ENCODE results near the gene LHFPL2.

Gene LHFPL2

GRCh38 chr5:78549043-78549442 is 99.5 kb downstream of the LHFPL2 start:
- no peak overlapping the region for H3K9ac ChIP-seq
- H3K36me3 ChIP-seq (ENCODE audit: control insufficient read depth, insufficient read depth, low read length): no peaks in the 10 kb centered on the region
- TF ChIP-seq, protein P1, sequence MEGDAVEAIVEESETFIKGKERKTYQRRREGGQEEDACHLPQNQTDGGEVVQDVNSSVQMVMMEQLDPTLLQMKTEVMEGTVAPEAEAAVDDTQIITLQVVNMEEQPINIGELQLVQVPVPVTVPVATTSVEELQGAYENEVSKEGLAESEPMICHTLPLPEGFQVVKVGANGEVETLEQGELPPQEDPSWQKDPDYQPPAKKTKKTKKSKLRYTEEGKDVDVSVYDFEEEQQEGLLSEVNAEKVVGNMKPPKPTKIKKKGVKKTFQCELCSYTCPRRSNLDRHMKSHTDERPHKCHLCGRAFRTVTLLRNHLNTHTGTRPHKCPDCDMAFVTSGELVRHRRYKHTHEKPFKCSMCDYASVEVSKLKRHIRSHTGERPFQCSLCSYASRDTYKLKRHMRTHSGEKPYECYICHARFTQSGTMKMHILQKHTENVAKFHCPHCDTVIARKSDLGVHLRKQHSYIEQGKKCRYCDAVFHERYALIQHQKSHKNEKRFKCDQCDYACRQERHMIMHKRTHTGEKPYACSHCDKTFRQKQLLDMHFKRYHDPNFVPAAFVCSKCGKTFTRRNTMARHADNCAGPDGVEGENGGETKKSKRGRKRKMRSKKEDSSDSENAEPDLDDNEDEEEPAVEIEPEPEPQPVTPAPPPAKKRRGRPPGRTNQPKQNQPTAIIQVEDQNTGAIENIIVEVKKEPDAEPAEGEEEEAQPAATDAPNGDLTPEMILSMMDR (IDR thresholded peaks at IDR 0.05): no peak
- H2AFZ ChIP-seq: no peak overlapping the region
- peaks cover 4% of the 10 kb centered on the region for H3K4me1 ChIP-seq
- no peak overlapping the region for H3K27ac ChIP-seq
- no peak overlapping the region for H3K4me3 ChIP-seq (ENCODE audit: low read depth, low read length)
- H3K4me2 ChIP-seq (ENCODE audit: low read length): no peak overlapping the region
- H3K9me3 ChIP-seq (ENCODE audit: control insufficient read depth, low read length): no peaks in the 10 kb centered on the region
- no peaks in the 10 kb centered on the region for H3K79me2 ChIP-seq
- no peaks in the 10 kb centered on the region for H3K27me3 ChIP-seq (ENCODE audit: control insufficient read depth, insufficient read depth, low read length)

GRCh38 chr5:78547731-78548615 is 100.6 kb downstream of the LHFPL2 start:
- no peak overlapping the region for H3K4me3 ChIP-seq (ENCODE audit: low read depth, low read length)
- no peaks in the 10 kb centered on the region for H3K9me3 ChIP-seq (ENCODE audit: control insufficient read depth, low read length)
- no peaks in the 10 kb centered on the region for H3K79me2 ChIP-seq
- no peak overlapping the region for H3K9ac ChIP-seq
- TF ChIP-seq, protein P1 (IDR thresholded peaks at IDR 0.05): no peak
- H3K4me2 ChIP-seq (ENCODE audit: low read length): no peak overlapping the region
- no peaks in the 10 kb centered on the region for H3K27me3 ChIP-seq (ENCODE audit: control insufficient read depth, insufficient read depth, low read length)
- peak overlapping the region; percentile 58 for H3K27ac ChIP-seq
- no peak overlapping the region for H2AFZ ChIP-seq
- H3K4me1 ChIP-seq: peaks cover 4% of the 10 kb centered on the region
- no peaks in the 10 kb centered on the region for H3K36me3 ChIP-seq (ENCODE audit: control insufficient read depth, insufficient read depth, low read length)

DNA sequence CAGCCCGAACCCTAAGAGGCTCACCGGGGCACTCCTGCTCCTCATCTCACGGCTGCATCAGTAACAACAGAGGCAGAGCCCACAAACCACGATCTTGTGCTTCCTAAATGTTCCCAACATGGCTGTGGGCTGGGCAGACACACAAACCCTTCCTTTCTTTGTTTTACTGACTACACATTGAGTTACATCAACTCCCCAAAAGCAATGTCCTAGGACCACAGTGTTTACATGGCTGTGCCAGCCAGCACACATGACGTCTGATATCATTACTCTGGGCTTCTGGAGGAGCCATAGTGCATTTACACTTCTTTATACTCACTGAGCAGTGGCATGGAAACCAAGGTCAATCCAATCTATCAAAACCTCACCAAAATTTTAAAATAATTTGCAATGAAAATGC is 101.4 kb downstream of the LHFPL2 start:
- no peak overlapping the region for H3K4me2 ChIP-seq (ENCODE audit: low read length)
- TF ChIP-seq, protein P1 (IDR thresholded peaks at IDR 0.05): no peak
- no peaks in the 10 kb centered on the region for H3K27me3 ChIP-seq (ENCODE audit: control insufficient read depth, insufficient read depth, low read length)
- no peaks in the 10 kb centered on the region for H3K9me3 ChIP-seq (ENCODE audit: control insufficient read depth, low read length)
- H3K27ac ChIP-seq: peak overlapping the region; percentile 58
- no peaks in the 10 kb centered on the region for H3K36me3 ChIP-seq (ENCODE audit: control insufficient read depth, insufficient read depth, low read length)
- H3K79me2 ChIP-seq: no peaks in the 10 kb centered on the region
- no peak overlapping the region for H2AFZ ChIP-seq
- H3K4me1 ChIP-seq: peaks cover 4% of the 10 kb centered on the region
- H3K9ac ChIP-seq: no peak overlapping the region
- H3K4me3 ChIP-seq (ENCODE audit: low read depth, low read length): no peak overlapping the region

DNA sequence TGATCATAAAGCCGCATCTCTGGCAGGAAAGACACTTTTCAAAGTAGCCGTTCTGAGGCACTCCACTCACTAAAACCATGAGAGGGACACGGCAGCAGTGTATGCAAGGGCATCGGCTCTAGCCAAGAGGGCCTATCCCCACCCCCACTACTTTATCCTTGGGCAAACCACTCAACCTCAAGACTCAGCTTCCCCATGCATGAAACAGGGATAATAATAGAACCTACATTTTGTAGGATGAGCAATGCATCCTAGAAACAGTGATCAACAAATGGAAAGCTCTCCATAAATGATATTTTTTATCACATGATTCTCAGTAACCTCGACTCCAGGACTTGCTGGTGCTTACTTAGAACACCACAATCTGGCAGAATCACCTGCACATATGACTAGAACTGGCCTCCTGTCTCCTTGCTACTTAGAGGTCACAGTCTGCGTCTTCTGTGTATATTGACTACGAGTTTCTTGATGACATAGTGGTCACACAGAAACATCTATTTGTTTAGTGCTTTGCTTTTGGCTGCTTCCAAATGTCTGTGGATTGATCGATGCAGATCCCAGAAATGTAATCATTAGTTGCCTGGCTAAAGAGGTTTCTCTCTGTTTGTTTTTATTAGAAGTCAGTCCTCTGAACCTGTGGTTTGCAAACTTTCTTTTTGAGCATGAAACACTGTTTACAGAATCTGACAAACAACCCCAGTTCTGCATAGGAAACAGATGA is 102.1 kb downstream of the LHFPL2 start:
- Histone ChIP-seq H3K9ac (no peak overlapping the region), H3K27ac (no peak overlapping the region), H3K9me3 (ENCODE audit: control insufficient read depth, low read length) (no peaks in the 10 kb centered on the region), H3K79me2 (no peaks in the 10 kb centered on the region), H2AFZ (no peak overlapping the region), H3K36me3 (ENCODE audit: control insufficient read depth, insufficient read depth, low read length) (no peaks in the 10 kb centered on the region), H3K4me2 (ENCODE audit: low read length) (no peak overlapping the region), H3K4me1 (peaks cover 4% of the 10 kb centered on the region), H3K27me3 (ENCODE audit: control insufficient read depth, insufficient read depth, low read length) (no peaks in the 10 kb centered on the region), H3K4me3 (ENCODE audit: low read depth, low read length) (no peak overlapping the region)
- TF ChIP-seq, protein P1 (IDR thresholded peaks at IDR 0.05): no peak

Data from parathyroid adenoma (tissue), 2 donors.